MM.1S (cell line): ENCODE results near the gene LATS2.

Experiments used
- DNase-seq: peaks from one replicate; pipeline ENCODE4 v3.0.0-alpha.2; 2015
- H2AFZ ChIP-seq: fragments of 300-600 bp; sonication (generic); 2 replicates; pipeline ENCODE4 v1.6.0; 2016; ENCODE audit warnings: antibody characterized with exemption, low read length
- H3F3A ChIP-seq: fragments of 300-600 bp; sonication (generic); 2 replicates; pipeline ENCODE4 v1.6.1; 2016; ENCODE audit warnings: mild to moderate bottlenecking, antibody characterized with exemption, low read length, moderate library complexity, mixed read lengths; ENCODE audit not compliant: insufficient read depth
- H3K27ac ChIP-seq: fragments of 300-600 bp; sonication (generic); 2 replicates; pipeline ENCODE4 v1.5.1; 2016; ENCODE audit warnings: mild to moderate bottlenecking, low read length
- H3K27me3 ChIP-seq: fragments of 300-600 bp; sonication (generic); replicated peaks from 2 replicates; pipeline ENCODE4 v1.6.0; 2016; ENCODE audit warnings: low read length; ENCODE audit not compliant: insufficient read depth
- H3K36me3 ChIP-seq: fragments of 300-600 bp; sonication (generic); replicated peaks from 2 replicates; pipeline ENCODE4 v1.6.1; 2016; ENCODE audit warnings: mild to moderate bottlenecking, low read length, mixed read lengths; ENCODE audit not compliant: insufficient read depth
- H3K4me1 ChIP-seq: fragments of 300-600 bp; sonication (generic); 2 replicates; pipeline ENCODE4 v1.6.1; 2016; ENCODE audit warnings: low read length, mixed read lengths
- H3K4me2 ChIP-seq: fragments of 300-600 bp; sonication (generic); 2 replicates; pipeline ENCODE4 v1.6.0; 2016; ENCODE audit warnings: low read depth, low read length
- H3K4me3 ChIP-seq: fragments of 300-600 bp; sonication (generic); 2 replicates; pipeline ENCODE4 v1.5.1; 2016; ENCODE audit warnings: low read length, mixed read lengths
- H3K79me2 ChIP-seq: fragments of 300-600 bp; sonication (generic); 2 replicates; pipeline ENCODE4 v1.6.1; 2016; ENCODE audit warnings: mixed run types, low read length, mixed read lengths
- H3K9ac ChIP-seq: fragments of 300-600 bp; sonication (generic); 2 replicates; pipeline ENCODE4 v1.6.1; 2016; ENCODE audit warnings: low read length, mixed read lengths
- H3K9me2 ChIP-seq: fragments of 300-600 bp; sonication (generic); replicated peaks from 2 replicates; pipeline ENCODE4 v1.6.1; 2016; ENCODE audit warnings: mild to moderate bottlenecking, low read length, mixed read lengths; ENCODE audit not compliant: insufficient read depth
- H3K9me3 ChIP-seq: fragments of 300-600 bp; sonication (generic); replicated peaks from 2 replicates; pipeline ENCODE4 v1.6.1; 2016; ENCODE audit warnings: mild to moderate bottlenecking, low read length, mixed read lengths; ENCODE audit not compliant: insufficient read depth
- H4K20me1 ChIP-seq: fragments of 300-600 bp; sonication (generic); 2 replicates; pipeline ENCODE4 v1.6.1; 2016; ENCODE audit warnings: mild to moderate bottlenecking, low read length, moderate library complexity, mixed read lengths; ENCODE audit not compliant: insufficient read depth
- CTCF ChIP-seq: fragments of 300-600 bp; sonication (generic); IDR thresholded peaks from 2 replicates; pipeline ENCODE4 v1.5.1; 2016; ENCODE audit warnings: antibody characterized with exemption, low read length, mixed read lengths
- EZH2 ChIP-seq: fragments of 300-600 bp; sonication (generic); optimal IDR thresholded peaks from 2 replicates; pipeline ENCODE3; 2017; ENCODE audit warnings: low read depth, mild to moderate bottlenecking, antibody characterized with exemption, low read length, mixed read lengths
- EZH2phosphoT487 ChIP-seq: fragments of 300-600 bp; sonication (generic); IDR thresholded peaks from 2 replicates; pipeline ENCODE4 v1.6.1; 2018; ENCODE audit warnings: antibody characterized with exemption, low read length

LATS2 gene

GRCh38 chr13:21000647-21001046 is 60.7 kb downstream of the LATS2 start:
- Histone ChIP-seq H3K36me3 (no peaks in the 10 kb centered on the region), H3K79me2 (no peaks in the 10 kb centered on the region)

GRCh38 chr13:20998649-20999415 is 62.6 kb downstream of the LATS2 start:
- Histone ChIP-seq H4K20me1 (no peaks in the 10 kb centered on the region), H3K9ac (no peak overlapping the region), H3F3A (no peaks in the 10 kb centered on the region), H3K9me3 (no peaks in the 10 kb centered on the region), H3K79me2 (no peaks in the 10 kb centered on the region), H2AFZ (no peak overlapping the region), H3K4me2 (no peak overlapping the region), H3K27me3 (no peaks in the 10 kb centered on the region), H3K4me3 (no peak overlapping the region), H3K4me1 (no peaks in the 10 kb centered on the region), H3K27ac (no peak overlapping the region), H3K36me3 (no peaks in the 10 kb centered on the region), H3K9me2 (no peaks in the 10 kb centered on the region)
- DNase-seq = no peak
- TF ChIP-seq EZH2 = no peak
- no peak for TF ChIP-seq CTCF
- TF ChIP-seq EZH2phosphoT487 = no peak

More at GRCh38 chr13:21000647-21001046, 60.7 kb downstream of the LATS2 start:
- no peaks in the 10 kb centered on the region for H3K27me3 ChIP-seq
- no peaks in the 10 kb centered on the region for H3K9me2 ChIP-seq
- TF ChIP-seq CTCF = no peak
- no peak for TF ChIP-seq EZH2phosphoT487
- no peak for TF ChIP-seq EZH2
- no peak overlapping the region for H2AFZ ChIP-seq
- H3K4me1 ChIP-seq = no peaks in the 10 kb centered on the region
- H3K4me3 ChIP-seq = no peak overlapping the region
- H3K4me2 ChIP-seq = no peak overlapping the region
- H4K20me1 ChIP-seq = no peaks in the 10 kb centered on the region
- H3F3A ChIP-seq = no peaks in the 10 kb centered on the region
- no peak for DNase-seq
- no peak overlapping the region for H3K9ac ChIP-seq
- no peak overlapping the region for H3K27ac ChIP-seq
- H3K9me3 ChIP-seq = no peaks in the 10 kb centered on the region

GRCh38 chr13:20997301-20998161 is 63.9 kb downstream of the LATS2 start:
- Histone ChIP-seq H2AFZ (no peak overlapping the region), H3K4me1 (no peaks in the 10 kb centered on the region), H3K4me2 (no peak overlapping the region), H3K27ac (no peak overlapping the region), H3K9me3 (no peaks in the 10 kb centered on the region), H3K9me2 (no peaks in the 10 kb centered on the region), H3K79me2 (no peaks in the 10 kb centered on the region), H4K20me1 (no peaks in the 10 kb centered on the region), H3K4me3 (no peak overlapping the region), H3K36me3 (no peaks in the 10 kb centered on the region), H3K9ac (no peak overlapping the region), H3K27me3 (no peaks in the 10 kb centered on the region), H3F3A (no peaks in the 10 kb centered on the region)
- DNase-seq = no peak
- no peak for TF ChIP-seq CTCF
- no peak for TF ChIP-seq EZH2phosphoT487
- no peak for TF ChIP-seq EZH2
